ENCODE measurements around the gene MACO1.

MACO1 gene

DNA sequence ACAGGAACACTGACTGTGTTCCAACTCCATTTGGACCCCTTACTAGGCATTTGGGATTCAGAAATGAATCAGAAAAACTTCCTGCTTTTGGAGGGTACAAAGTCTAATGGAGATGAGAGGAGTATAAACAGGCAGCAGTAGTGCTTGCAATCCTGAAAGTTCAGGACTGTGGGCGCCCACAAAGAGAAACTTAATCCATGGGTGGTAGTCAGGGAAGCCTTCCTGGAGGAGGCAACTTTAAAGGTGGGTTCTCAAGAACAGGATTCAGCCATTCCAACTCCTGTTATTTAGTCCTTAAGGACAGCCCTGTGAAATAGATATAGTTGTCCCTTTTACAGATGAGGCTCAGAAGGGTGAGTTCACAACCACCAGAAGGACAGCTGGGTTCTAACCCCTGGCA lies 110.7 kb downstream of the MACO1 start:
- TF ChIP-seq PPARA (CRISPR knock-in tag; IDR thresholded peaks at IDR 0.05; ENCODE audit: borderline replicate concordance) = no peak
- TF ChIP-seq ZNF565 (CRISPR knock-in tag; conservative IDR thresholded peaks at IDR 0.05; ENCODE audit: low read depth) = no peak
- TF ChIP-seq RARB (CRISPR knock-in tag; IDR thresholded peaks at IDR 0.05) = no peak
- TF ChIP-seq, protein P1, sequence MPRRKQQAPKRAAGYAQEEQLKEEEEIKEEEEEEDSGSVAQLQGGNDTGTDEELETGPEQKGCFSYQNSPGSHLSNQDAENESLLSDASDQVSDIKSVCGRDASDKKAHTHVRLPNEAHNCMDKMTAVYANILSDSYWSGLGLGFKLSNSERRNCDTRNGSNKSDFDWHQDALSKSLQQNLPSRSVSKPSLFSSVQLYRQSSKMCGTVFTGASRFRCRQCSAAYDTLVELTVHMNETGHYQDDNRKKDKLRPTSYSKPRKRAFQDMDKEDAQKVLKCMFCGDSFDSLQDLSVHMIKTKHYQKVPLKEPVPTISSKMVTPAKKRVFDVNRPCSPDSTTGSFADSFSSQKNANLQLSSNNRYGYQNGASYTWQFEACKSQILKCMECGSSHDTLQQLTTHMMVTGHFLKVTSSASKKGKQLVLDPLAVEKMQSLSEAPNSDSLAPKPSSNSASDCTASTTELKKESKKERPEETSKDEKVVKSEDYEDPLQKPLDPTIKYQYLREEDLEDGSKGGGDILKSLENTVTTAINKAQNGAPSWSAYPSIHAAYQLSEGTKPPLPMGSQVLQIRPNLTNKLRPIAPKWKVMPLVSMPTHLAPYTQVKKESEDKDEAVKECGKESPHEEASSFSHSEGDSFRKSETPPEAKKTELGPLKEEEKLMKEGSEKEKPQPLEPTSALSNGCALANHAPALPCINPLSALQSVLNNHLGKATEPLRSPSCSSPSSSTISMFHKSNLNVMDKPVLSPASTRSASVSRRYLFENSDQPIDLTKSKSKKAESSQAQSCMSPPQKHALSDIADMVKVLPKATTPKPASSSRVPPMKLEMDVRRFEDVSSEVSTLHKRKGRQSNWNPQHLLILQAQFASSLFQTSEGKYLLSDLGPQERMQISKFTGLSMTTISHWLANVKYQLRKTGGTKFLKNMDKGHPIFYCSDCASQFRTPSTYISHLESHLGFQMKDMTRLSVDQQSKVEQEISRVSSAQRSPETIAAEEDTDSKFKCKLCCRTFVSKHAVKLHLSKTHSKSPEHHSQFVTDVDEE (CRISPR knock-in tag; IDR thresholded peaks at IDR 0.05) = no peak
- no peak for TF ChIP-seq CSDC2 (CRISPR knock-in tag; IDR thresholded peaks at IDR 0.05)
- no peak for TF ChIP-seq ISL1 (CRISPR knock-in tag; IDR thresholded peaks at IDR 0.05)
- TF ChIP-seq TOX (CRISPR knock-in tag; IDR thresholded peaks at IDR 0.05; ENCODE audit: borderline replicate concordance) = no peak
- TF ChIP-seq, protein P2, sequence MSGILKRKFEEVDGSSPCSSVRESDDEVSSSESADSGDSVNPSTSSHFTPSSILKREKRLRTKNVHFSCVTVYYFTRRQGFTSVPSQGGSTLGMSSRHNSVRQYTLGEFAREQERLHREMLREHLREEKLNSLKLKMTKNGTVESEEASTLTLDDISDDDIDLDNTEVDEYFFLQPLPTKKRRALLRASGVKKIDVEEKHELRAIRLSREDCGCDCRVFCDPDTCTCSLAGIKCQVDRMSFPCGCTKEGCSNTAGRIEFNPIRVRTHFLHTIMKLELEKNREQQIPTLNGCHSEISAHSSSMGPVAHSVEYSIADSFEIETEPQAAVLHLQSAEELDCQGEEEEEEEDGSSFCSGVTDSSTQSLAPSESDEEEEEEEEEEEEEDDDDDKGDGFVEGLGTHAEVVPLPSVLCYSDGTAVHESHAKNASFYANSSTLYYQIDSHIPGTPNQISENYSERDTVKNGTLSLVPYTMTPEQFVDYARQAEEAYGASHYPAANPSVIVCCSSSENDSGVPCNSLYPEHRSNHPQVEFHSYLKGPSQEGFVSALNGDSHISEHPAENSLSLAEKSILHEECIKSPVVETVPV (CRISPR knock-in tag; IDR thresholded peaks at IDR 0.05) = no peak
- no peak for ATAC-seq

DNA sequence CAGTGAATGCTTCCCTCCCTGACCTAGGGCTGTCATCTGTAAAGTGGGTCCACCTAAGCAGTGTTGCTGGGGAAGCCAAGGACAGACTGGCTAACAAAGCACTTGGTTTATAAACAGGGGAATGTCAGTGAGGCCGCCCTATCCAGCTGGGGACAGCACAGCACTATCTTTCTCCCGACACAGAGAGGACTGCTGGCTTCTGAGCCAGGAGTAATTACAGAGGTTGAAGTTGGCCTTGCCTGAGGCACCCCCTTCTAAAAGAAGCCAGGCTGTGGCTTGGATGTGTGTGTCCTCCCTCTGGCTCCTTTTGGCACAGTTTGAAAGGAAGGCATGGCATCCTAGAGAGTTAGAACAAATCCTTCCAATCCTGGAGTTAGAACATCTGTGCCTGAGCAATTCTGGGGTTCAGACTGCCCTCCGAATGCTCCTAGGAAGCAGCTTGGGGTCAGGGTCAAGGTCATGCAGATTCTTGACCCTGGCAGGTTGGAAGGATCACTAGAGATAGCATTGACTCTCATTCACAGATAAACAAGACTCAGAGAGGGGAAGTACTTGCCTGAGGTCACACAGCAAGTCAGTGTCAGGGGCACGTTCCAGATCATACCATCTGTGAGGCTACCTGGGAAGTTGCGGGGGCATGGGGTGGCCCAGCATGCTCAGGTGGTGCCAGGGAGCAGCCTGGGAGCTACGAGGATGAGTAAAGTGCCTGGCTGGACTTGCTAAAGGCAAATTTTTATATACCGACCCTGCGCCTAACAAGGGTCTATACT lies 111.4 kb downstream of the MACO1 start:
- TF ChIP-seq ZNF565 (CRISPR knock-in tag; conservative IDR thresholded peaks at IDR 0.05; ENCODE audit: low read depth) (no peak), GLIS3 (CRISPR knock-in tag; IDR thresholded peaks at IDR 0.05) (no peak)
- TF ChIP-seq, protein P3, sequence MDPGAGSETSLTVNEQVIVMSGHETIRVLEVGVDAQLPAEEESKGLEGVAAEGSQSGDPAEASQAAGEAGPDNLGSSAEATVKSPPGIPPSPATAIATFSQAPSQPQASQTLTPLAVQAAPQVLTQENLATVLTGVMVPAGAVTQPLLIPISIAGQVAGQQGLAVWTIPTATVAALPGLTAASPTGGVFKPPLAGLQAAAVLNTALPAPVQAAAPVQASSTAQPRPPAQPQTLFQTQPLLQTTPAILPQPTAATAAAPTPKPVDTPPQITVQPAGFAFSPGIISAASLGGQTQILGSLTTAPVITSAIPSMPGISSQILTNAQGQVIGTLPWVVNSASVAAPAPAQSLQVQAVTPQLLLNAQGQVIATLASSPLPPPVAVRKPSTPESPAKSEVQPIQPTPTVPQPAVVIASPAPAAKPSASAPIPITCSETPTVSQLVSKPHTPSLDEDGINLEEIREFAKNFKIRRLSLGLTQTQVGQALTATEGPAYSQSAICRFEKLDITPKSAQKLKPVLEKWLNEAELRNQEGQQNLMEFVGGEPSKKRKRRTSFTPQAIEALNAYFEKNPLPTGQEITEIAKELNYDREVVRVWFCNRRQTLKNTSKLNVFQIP (CRISPR knock-in tag; IDR thresholded peaks at IDR 0.05; ENCODE audit: borderline replicate concordance, low read depth) = no peak
- ATAC-seq = no peak

DNA sequence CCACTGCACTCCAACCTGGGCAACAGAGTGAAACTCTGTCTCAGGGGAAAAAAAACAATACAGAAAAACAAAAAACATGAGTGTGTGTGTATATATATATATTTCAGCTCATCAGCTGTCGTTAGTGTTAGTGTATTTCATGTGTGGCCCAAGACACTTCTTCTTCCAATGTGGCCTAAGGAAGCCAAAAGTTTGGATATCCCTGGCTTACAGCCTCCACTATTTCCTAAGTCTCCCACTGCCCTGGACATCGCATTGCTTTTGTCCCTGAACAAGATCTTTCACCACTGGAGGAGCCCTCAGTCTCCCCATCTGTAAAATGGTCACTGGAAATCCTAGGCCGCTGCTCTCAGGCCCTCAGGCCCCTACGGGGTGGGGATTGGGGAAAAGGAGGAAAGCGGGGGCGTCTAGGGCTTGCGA lies 112.3 kb downstream of the MACO1 start:
- no peak for ATAC-seq

DNA sequence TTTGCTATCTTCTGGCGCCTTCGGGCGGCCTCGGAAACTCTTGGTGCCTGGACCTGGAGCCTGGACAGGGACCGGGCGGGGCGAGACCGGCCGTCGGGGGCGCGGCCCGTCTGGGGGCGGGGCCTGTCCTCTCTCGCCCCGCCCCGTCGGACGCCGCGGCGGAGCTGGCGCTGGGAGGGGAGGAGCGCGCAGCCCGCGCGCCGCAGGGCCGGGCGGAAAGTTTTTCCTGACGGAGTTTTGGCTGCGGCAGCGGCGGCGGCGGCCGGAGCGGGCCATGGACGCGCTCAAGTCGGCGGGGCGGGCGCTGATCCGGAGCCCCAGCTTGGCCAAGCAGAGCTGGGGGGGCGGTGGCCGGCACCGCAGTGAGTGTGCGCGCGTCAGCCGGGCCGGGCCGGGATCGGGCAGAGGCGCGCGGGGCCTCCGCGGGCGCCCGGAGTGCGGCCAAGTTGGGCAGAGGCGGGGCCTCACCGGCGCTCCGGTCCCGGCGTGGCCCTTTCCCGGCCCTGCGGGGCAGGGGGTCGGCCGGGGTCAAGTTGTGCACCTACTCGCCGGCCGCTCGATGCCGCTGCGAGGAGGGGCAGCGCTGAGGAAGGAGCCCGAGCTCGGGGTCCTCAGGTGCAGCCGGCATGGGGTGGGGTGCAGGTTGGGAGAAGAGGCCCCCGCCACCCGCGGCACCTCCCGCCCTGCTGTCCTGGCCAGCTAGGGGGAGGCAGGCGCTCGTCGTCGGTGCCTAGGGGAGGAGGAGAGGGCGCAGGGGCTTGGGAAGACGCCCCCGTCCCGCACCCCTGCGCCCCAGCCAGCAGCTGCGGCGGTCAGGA lies 112.9 kb downstream of the MACO1 start, which contains the start of gene LDLRAP1:
LDLRAP1 (plus strand) TSS at position 182 of the 818 bp plus-strand sequence; CDS start at position 275, 93 bp downstream.
- peak; percentile 89 for ATAC-seq
- no peak for TF ChIP-seq PPARA (CRISPR knock-in tag; IDR thresholded peaks at IDR 0.05; ENCODE audit: borderline replicate concordance)
- TF ChIP-seq, protein P2 (CRISPR knock-in tag; IDR thresholded peaks at IDR 0.05) = no peak
- TF ChIP-seq SNAI2 (CRISPR knock-in tag; IDR thresholded peaks at IDR 0.05) = no peak
- TF ChIP-seq RARB (CRISPR knock-in tag; IDR thresholded peaks at IDR 0.05) = no peak
- TF ChIP-seq, protein P4, sequence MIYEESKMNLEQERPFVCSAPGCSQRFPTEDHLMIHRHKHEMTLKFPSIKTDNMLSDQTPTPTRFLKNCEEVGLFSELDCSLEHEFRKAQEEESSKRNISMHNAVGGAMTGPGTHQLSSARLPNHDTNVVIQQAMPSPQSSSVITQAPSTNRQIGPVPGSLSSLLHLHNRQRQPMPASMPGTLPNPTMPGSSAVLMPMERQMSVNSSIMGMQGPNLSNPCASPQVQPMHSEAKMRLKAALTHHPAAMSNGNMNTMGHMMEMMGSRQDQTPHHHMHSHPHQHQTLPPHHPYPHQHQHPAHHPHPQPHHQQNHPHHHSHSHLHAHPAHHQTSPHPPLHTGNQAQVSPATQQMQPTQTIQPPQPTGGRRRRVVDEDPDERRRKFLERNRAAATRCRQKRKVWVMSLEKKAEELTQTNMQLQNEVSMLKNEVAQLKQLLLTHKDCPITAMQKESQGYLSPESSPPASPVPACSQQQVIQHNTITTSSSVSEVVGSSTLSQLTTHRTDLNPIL (CRISPR knock-in tag; IDR thresholded peaks at IDR 0.05; ENCODE audit: low read depth) = no peak
- no peak for TF ChIP-seq ZNF8 (CRISPR knock-in tag; IDR thresholded peaks at IDR 0.05)
- no peak for TF ChIP-seq CSDC2 (CRISPR knock-in tag; IDR thresholded peaks at IDR 0.05)
- TF ChIP-seq TOX (CRISPR knock-in tag; IDR thresholded peaks at IDR 0.05; ENCODE audit: borderline replicate concordance) = no peak
- TF ChIP-seq ESRRG (CRISPR knock-in tag; IDR thresholded peaks at IDR 0.05) = no peak

More for the DNA sequence above, 112.3 kb downstream of the MACO1 start:
- TF ChIP-seq ESRRG (CRISPR knock-in tag; IDR thresholded peaks at IDR 0.05) (no peak), TOX (CRISPR knock-in tag; IDR thresholded peaks at IDR 0.05; ENCODE audit: borderline replicate concordance) (no peak), BACH2 (CRISPR knock-in tag; IDR thresholded peaks at IDR 0.05; ENCODE audit: borderline replicate concordance) (no peak)

All from SK-N-SH treated with all-trans-retinoic acid at 6 μM for 48 hours (cell line).